ENCODE results near the gene WWTR1.

DNA sequence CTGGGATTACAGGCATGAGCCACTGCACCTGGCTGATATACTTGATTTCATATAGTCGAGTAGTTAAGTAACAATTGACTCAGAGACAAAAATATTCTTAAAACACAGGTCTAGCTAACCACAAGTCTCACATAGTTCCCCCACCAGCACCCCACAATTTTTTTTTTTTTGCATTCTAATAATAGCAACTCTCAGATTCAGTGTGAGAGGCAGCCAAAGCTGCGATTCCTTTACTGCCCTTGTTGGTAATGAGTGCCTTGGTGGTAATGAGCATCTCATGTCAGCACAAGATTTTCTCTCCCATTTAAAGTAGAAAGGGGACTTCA is 72.5 kb downstream of the WWTR1 start:
- TF ChIP-seq POLR2AphosphoS5 (IDR thresholded peaks at IDR 0.05; ENCODE audit: low read depth, low read length): no peak
- TF ChIP-seq TAF1 (IDR thresholded peaks at IDR 0.05; ENCODE audit: borderline replicate concordance, low read depth, low read length): no peak

Measured in GM12892 (cell line).